ENCODE data around the gene LOXHD1. TPM values are rescaled to one million over a fixed set of nuclear protein-coding genes. Genes with fewer than 3 reads are reported as not detected.

The LOXHD1 gene
- total and polyA plus RNA-seq, 2 of the 4 experiments (the other 2 are of a cell fraction): not detected

- no peak for TF ChIP-seq RAD21 (IDR thresholded peaks at IDR 0.05; ENCODE audit: low read length)
These were observed 15.3 kb upstream of the LOXHD1 start (continued) for GRCh38 chr18:46672062-46672970.

DNA sequence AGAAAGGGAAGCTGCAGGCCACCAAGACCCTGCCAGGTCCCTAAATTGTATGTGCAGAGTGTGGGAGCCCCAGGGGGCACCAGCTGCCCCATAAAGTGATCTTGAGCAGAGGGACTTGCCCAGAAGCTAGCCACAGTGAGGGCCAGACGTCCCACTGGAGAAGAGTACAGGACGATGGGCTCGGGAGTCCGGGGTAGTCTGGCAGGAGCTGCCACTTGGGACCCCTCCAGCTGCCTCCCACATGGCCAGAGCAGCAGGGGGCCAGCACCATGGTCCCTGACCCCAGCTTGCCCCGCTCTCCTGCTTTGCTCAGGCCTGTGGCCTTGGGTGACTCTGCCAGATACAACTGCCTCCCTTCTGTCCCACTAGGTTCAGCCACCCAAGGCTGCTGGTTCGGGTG, 11.7 kb upstream of the LOXHD1 start:
- no peak overlapping the region for H3K56ac ChIP-seq (ENCODE audit: extremely low read depth, insufficient read depth, low read length)
- H3K4me3 ChIP-seq (ENCODE audit: insufficient read depth, low read depth, low read length): no peak overlapping the region
- DNase-seq (no peak), ATAC-seq (ENCODE audit: low read depth) (no peak)
- no peaks in the 10 kb centered on the region for H4K20me1 ChIP-seq (ENCODE audit: insufficient read depth, low read length)
- in situ Hi-C loops (cut with MboI; ENCODE audit: low sequenced_read_pairs) (loop anchor here (25.0 kb wide), 1 partner anchor 1006 kb away; no protein-coding TSS in a partner anchor), dilution Hi-C loops (cut with HindIII; ENCODE audit: low sequenced_read_pairs, unreplicated experiment) (no loop called here), intact Hi-C loops (cut with micrococcal nuclease) (no loop called here)
- no peak overlapping the region for H2AK9ac ChIP-seq (replicated peaks; ENCODE audit: low read depth, low read length, poor library complexity)
- ChIA-PET POLR2A (ENCODE audit: unreplicated experiment) (no interaction called here), CTCF (no interaction called here)
- no peaks in the 10 kb centered on the region for H3K36me3 ChIP-seq (ENCODE audit: control insufficient read depth, insufficient read depth, low read length)
- H3K27ac ChIP-seq (ENCODE audit: insufficient read depth, low read length): no peak overlapping the region
- H3K9me3 ChIP-seq (ENCODE audit: control insufficient read depth, insufficient read depth, low read length): no peaks in the 10 kb centered on the region
- H3K27me3 ChIP-seq (ENCODE audit: control insufficient read depth, insufficient read depth, low read length): peaks cover 14% of the 10 kb centered on the region
- no peak overlapping the region for H2BK5ac ChIP-seq (ENCODE audit: low read depth, low read length, poor library complexity, severe bottlenecking)
- H3K23ac ChIP-seq (ENCODE audit: low read depth, low read length): no peak overlapping the region
- no peak overlapping the region for H2BK20ac ChIP-seq (ENCODE audit: low read depth, low read length)
- no peak overlapping the region for H4K5ac ChIP-seq (ENCODE audit: low read depth, low read length)
- 0% methylated on average over 1 of the region's 6 CpGs; no CpG with 5 or more reads in 1 of the 2 experiments for WGBS, 2 experiments (ENCODE audit: extremely low coverage in 2 of 2, insufficient read length in 1 of 2)
- H3K4me2 ChIP-seq (ENCODE audit: low read depth, low read length): no peak overlapping the region
- no peak overlapping the region for H3K9ac ChIP-seq (ENCODE audit: low read depth, low read length)
- no peaks in the 10 kb centered on the region for H3K4me1 ChIP-seq (ENCODE audit: control insufficient read depth, insufficient read depth, low read length)
- H2AK5ac ChIP-seq (ENCODE audit: low read depth, low read length): no peak overlapping the region
- BruUV-seq (replicated peaks): no TSS peak
- no peak overlapping the region for H3K14ac ChIP-seq (replicated peaks; ENCODE audit: low read depth, low read length)
- no peak overlapping the region for H2BK120ac ChIP-seq (ENCODE audit: low read depth, low read length)
- H3K18ac ChIP-seq (ENCODE audit: low read depth, low read length): no peak overlapping the region
- H2BK15ac ChIP-seq (ENCODE audit: low read depth, low read length): no peak overlapping the region
- no peak overlapping the region for H4K91ac ChIP-seq (ENCODE audit: insufficient read depth, low read depth, low read length)
- TF ChIP-seq, protein P1, sequence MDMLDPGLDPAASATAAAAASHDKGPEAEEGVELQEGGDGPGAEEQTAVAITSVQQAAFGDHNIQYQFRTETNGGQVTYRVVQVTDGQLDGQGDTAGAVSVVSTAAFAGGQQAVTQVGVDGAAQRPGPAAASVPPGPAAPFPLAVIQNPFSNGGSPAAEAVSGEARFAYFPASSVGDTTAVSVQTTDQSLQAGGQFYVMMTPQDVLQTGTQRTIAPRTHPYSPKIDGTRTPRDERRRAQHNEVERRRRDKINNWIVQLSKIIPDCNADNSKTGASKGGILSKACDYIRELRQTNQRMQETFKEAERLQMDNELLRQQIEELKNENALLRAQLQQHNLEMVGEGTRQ (IDR thresholded peaks at IDR 0.05; ENCODE audit: low read depth, low read length): no peak
- no peak for TF ChIP-seq CTCF (conservative IDR thresholded peaks at IDR 0.05; ENCODE audit: low read depth, low read length)
- no peak for TF ChIP-seq RFX5 (IDR thresholded peaks at IDR 0.05; ENCODE audit: low read depth, low read length)
- TF ChIP-seq MXI1 (IDR thresholded peaks at IDR 0.05; ENCODE audit: borderline replicate concordance, low read depth, low read length): no peak
- TF ChIP-seq SMC3 (IDR thresholded peaks at IDR 0.05; ENCODE audit: low read depth, low read length): no peak
- no peak for TF ChIP-seq POLR2A (IDR thresholded peaks at IDR 0.05; ENCODE audit: low read depth, low read length)
- no peak for TF ChIP-seq RAD21 (IDR thresholded peaks at IDR 0.05; ENCODE audit: low read length)
- no peak overlapping the region for H4K8ac ChIP-seq (ENCODE audit: low read depth in 2 of 2, low read length in 2 of 2)
- no peak overlapping the region for H3K4ac ChIP-seq (ENCODE audit: low read depth, low read length)
- no peaks in the 10 kb centered on the region for H3K79me1 ChIP-seq (ENCODE audit: low read depth in 1 of 2, low read length in 2 of 2)
- H3K9me1 ChIP-seq (ENCODE audit: insufficient read depth, low read length): no peaks in the 10 kb centered on the region
- no peak overlapping the region for H2AFZ ChIP-seq (replicated peaks; ENCODE audit: low read length, poor library complexity)
